NCI-H2081 treated with DMSO at 0.1 percent for 48 hours (cell line): ENCODE data around the gene NME3.

Experiments used
- DNase-seq: peaks from one replicate; lab custom pipeline; 2025; lab: John Stamatoyannopoulos, UW

NME3 gene

DNA sequence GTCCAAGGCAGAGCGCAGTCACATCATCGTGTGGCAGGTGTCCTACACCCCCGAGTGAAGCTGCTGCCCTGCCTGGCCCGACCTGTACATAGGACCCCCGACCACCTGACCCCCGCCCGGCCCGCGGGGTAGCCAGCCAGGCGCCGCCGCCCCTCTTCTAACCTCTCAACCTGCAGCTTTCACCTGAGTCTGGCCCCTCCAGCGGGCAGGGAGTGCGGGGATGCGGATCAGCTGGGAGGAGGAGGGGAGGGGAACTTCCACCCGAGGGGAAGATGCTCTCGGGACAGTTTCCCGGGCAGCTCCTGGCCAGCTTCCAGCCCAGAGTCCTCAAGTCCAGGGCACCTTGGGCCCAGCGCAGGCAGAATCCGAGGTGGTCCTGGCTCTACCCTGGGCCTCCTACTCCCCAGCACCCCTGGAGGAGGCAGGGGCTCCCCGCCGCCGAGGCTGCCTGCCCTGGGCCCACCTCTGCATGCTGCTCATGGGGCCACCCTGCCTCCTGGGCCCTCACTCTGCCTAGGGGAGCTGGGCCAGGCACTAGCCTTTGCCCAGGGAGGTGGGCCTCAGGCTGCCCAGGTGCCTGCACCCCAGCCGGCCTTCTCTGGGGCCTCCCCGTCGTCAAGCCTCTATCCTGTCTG is 2.5 kb downstream of the NME3 start:
- DNase-seq, result no peak

DNA sequence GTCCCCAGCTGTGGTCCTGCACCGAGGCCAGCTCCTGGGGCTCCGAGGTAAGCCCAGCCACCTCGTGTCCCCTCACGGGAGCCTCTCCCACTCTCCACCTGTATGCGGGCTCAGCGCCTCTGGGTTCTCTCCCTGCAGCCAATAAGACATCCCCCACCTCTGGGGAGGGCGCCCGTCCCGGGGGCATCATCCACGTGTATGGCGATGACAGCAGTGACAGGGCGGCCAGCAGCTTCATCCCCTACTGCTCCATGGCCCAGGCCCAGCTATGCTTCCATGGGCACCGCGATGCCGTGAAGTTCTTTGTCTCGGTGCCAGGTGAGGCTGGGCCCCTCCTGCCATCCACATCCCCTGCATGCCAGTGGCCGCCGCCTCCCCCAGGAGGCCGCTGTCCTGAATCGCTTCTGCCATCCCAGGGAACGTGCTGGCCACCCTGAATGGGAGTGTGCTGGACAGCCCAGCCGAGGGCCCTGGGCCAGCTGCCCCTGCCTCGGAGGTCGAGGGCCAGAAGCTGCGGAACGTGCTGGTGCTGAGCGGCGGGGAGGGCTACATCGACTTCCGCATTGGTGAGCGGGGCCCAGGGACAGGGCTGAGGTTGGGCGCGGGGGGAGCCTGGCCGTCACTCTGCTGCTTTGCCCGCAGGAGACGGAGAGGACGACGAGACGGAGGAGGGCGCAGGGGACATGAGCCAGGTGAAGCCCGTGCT is 3.1 kb downstream of the NME3 start:
- no peak for DNase-seq

DNA sequence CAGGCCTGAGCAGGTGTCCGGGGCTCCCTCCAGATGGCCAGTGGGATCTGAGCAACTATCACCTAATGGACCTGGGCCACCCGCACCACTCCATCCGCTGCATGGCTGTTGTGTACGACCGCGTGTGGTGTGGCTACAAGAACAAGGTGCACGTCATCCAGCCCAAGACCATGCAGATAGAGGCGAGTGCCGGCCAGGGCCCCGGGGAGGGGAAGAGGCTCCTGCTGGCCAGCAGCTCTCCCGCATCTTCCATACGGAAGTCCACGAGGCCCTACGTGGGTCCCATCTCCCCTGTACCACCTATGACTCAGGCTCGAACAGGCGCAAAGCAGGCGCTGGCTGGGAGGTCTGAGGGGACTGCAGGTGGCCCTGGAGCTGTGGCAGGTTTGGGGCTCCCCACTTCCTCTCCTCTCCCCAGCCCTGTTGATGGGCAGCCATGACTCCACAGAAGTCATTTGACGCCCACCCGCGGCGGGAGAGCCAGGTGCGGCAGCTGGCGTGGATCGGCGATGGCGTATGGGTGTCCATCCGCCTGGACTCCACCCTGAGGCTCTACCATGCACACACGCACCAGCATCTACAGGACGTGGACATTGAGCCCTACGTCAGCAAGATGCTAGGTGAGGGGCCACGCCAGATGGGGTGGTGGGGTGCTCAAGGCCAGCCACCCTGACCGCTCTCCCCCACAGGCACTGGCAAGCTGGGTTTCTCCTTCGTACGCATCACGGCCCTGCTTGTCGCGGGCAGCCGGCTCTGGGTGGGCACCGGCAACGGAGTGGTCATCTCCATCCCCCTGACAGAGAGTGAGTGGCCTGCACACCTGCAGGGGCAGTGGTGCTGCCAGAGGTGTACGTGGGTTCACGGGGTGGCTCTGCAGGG is 4.0 kb downstream of the NME3 start:
- DNase-seq, result no peak

GRCh38 chr16:1766701-1767100 is 4.6 kb downstream of the NME3 start:
- DNase-seq, result no peak

DNA sequence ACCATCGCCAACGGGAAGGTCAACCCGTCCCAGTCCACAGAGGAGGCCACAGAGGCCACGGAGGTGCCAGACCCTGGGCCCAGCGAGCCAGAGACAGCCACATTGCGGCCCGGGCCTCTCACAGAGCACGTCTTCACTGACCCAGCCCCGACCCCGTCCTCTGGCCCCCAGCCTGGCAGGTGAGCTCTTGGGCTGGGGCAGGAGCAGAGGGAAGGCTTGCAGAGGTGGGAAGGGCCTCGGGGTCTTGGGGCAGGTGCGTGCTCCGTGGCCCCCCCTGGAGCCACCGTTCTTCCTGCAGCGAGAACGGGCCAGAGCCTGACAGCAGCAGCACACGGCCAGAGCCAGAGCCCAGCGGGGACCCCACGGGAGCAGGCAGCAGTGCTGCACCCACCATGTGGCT is 5.1 kb downstream of the NME3 start:
- no peak for DNase-seq

GRCh38 chr16:1765826-1766225 is 5.5 kb downstream of the NME3 start:
- no peak for DNase-seq

GRCh38 chr16:1764971-1765370 is 6.4 kb downstream of the NME3 start:
- DNase-seq, result no peak

GRCh38 chr16:1763521-1764511 is 7.5 kb downstream of the NME3 start:
- no peak for DNase-seq

DNA sequence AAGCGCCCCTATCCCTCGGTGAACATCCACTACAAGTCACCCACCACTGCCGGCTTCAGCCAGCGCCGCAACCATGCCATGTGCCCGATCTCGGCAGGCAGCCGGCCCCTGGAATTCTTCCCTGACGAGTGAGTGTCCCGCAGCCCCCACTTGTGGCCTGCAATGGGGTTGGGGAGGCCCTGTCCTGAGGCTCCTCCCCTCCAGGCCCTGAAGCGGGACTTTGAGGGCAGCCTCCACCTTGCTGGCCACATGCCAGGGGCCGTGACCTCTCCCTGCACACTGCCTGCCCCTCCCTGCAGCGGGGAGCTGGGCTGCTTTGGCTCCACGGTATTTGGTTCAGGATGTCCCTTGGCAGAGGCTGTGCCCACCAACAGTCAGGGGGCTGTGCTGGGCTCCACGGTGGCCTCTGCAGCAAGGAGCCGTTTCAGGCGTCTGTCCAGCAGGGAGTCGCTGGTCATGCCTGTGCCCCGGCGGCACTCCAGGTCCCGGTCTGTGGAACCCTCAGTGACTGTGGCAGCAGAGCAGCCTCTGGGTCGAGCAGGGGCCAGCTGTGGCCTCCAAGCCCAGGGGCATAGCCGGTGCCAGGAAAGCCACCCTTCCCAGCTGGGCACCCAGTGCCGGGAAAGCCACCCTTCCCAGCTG is 8.3 kb downstream of the NME3 start:
- DNase-seq, result no peak

- DNase-seq, result no peak
Measured at GRCh38 chr16:1762196-1762878, 9.0 kb downstream of the NME3 start.

- no peak for DNase-seq
Measured at GRCh38 chr16:1761751-1762150, 9.6 kb downstream of the NME3 start.

DNA sequence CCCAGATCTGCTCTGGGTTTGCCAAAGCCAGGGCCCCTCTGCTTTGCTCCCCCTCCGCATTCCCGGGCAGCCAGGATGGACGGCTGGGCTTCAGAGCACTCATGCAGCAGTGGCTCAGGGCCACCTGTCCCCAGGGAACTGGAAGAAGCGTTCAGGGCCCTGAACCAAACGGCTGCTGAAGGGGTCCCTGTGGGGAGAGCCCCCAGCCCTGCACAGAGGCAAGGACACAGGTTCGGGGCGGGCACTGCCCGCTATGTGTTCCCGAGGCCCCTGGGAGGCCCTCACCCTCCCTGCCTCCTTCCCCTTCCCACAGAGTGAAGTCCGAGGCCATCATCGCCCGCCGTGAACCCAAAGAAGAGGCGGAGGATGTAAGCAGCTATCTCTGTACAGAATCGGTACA is 10.4 kb downstream of the NME3 start:
- DNase-seq, result no peak

DNA sequence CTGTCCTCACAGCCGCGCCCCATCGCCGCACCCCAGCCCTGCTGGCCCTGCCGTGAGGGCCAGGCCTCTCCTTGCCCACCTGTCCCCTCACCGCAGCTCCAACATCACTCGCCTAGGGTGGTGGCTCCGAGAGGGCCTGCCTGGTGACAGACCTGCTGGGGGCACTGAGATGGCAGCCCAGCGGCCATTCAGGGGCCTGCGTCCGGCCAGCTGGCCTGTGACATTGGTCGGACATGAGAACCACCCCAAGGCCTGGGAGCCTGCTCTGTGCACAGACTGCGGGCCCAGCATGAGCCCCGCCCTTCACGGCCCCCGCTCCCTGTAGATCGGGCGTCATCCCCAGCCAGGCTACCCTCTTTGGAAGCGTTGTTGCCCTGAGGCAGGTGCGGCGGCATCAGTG is 11.8 kb downstream of the NME3 start:
- DNase-seq, result no peak

- no peak for DNase-seq
Measured at GRCh38 chr16:1758923-1759322, 12.4 kb downstream of the NME3 start.

DNA sequence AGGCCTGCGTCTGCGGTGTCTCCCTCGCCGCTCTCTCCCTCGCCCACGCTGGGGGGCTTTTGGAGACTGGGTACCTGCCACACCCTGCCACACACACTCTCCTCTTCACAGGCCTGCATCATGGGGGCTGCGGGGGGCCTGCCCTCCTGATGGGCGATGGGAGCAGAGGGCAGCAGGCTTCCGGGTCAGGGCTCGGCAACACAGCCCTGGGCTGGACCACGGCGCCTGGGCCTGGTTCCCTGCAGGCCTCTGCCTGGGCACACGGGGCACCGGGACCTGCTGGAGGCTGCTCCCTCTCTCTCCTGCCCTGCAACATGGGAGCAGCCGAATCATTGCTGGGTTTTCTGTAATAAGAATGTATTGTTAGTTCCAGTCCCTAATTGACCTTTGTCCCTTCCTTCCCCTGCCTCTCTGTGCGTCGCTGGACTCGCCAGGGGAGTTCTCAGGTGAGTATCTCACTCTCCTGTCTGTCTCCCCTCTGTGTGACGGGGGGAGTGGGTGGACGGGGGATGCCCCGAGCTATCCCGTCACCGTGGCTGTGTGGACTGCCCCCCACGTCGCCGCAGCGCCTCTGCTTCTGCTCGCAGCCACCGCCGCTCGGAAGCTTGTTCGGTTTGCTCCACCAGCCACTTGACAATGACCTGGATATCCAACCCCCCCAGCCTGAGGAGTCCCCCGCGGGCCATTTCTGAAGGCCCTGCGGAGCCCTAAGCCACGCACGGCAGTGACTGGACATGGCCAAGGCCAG is 13.5 kb downstream of the NME3 start:
- no peak for DNase-seq

- DNase-seq, result no peak
Measured at GRCh38 chr16:1754204-1754603, 17.1 kb downstream of the NME3 start.

GRCh38 chr16:1752853-1753252 is 18.5 kb downstream of the NME3 start:
- no peak for DNase-seq

GRCh38 chr16:1751946-1752345 is 19.4 kb downstream of the NME3 start:
- no peak for DNase-seq

- no peak for DNase-seq
Measured at GRCh38 chr16:1749152-1750117, 21.9 kb downstream of the NME3 start.
